OCI-LY3 (cell line): ENCODE results near the gene GDF9.

Experiments
- H2AFZ ChIP-seq: fragments of 200-600, 300-600 bp; shearing (Covaris generic); 2 replicates; pipeline ENCODE4 v1.6.0; 2014; ENCODE audit warnings: antibody characterized with exemption, low read depth, low read length
- H3K27ac ChIP-seq: fragments of 200-600, 300-600 bp; sonication (generic); 2 replicates; pipeline ENCODE4 v1.5.1; 2014; ENCODE audit warnings: mild to moderate bottlenecking, low read length, moderate library complexity, mixed read lengths
- H3K27me3 ChIP-seq: fragments of 200-600, 300-600 bp; sonication (generic); 2 replicates; pipeline ENCODE4 v1.6.1; 2014; ENCODE audit warnings: low read depth, low read length, mixed read lengths
- H3K36me3 ChIP-seq: fragments of 200-600, 300-600 bp; sonication (generic); replicated peaks from 2 replicates; pipeline ENCODE3; 2014; ENCODE audit warnings: low read depth, low read length, mixed read lengths
- H3K4me1 ChIP-seq: fragments of 300-600, 200-600 bp; sonication (generic); 2 replicates; pipeline ENCODE4 v1.6.1; 2014; ENCODE audit warnings: low read length, mixed read lengths
- H3K4me2 ChIP-seq: fragments of 200-600, 300-600 bp; sonication (generic); 2 replicates; pipeline ENCODE4 v1.6.1; 2014; ENCODE audit warnings: low read length, mixed read lengths
- H3K4me3 ChIP-seq: fragments of 300-600, 200-600 bp; sonication (generic); 2 replicates; pipeline ENCODE4 v1.5.1; 2014; ENCODE audit warnings: antibody characterized with exemption, mild to moderate bottlenecking, low read length, moderate library complexity
- H3K79me2 ChIP-seq: fragments of 300-600, 200-600 bp; shearing (Covaris generic); 2 replicates; pipeline ENCODE4 v1.6.1; 2014; ENCODE audit warnings: mild to moderate bottlenecking, low read length, mixed read lengths
- H3K9ac ChIP-seq: fragments of 300-600, 200-600 bp; shearing (Covaris generic); 2 replicates; pipeline ENCODE4 v1.6.0; 2014; ENCODE audit warnings: mild to moderate bottlenecking, low read length, moderate library complexity
- H3K9me3 ChIP-seq: fragments of 200-600, 300-600 bp; shearing (Covaris generic); 2 replicates; pipeline ENCODE4 v1.6.1; 2014; ENCODE audit warnings: low read length, mixed read lengths; ENCODE audit not compliant: insufficient read depth
- H4K20me1 ChIP-seq: fragments of 200-600, 300-600 bp; sonication (generic); 2 replicates; pipeline ENCODE4 v1.6.1; 2016; ENCODE audit warnings: low read length, mixed read lengths; ENCODE audit not compliant: insufficient read depth
- CTCF ChIP-seq: fragments of 200-600, 300-600 bp; sonication (generic); IDR thresholded peaks from 2 replicates; pipeline ENCODE4 v1.5.1; 2014; ENCODE audit warnings: antibody characterized with exemption, low read length, low read depth
- EZH2phosphoT487 ChIP-seq: fragments of 200-600 bp; shearing (Covaris generic); IDR thresholded peaks from 2 replicates; pipeline ENCODE4 v1.6.1; 2018; ENCODE audit warnings: antibody characterized with exemption, mixed run types, low read depth

GDF9 gene

GRCh38 chr5:132821791-132822190, 44.5 kb downstream of the GDF9 start:
- Histone ChIP-seq H3K4me1 (0 out of 2 replicates have a peak, but pooled peaks cover 6% of the 10 kb centered on the region), H3K27ac (no peak overlapping the region), H3K79me2 (no peaks in the 10 kb centered on the region), H3K27me3 (no peaks in the 10 kb centered on the region), H3K9me3 (no peaks in the 10 kb centered on the region), H3K36me3 (no peaks in the 10 kb centered on the region), H3K4me3 (no peak overlapping the region), H4K20me1 (no peaks in the 10 kb centered on the region), H3K9ac (no peak overlapping the region), H3K4me2 (no peak overlapping the region), H2AFZ (no peak overlapping the region)
- TF ChIP-seq CTCF, result no peak
- no peak for TF ChIP-seq EZH2phosphoT487

- Histone ChIP-seq H3K79me2 (no peaks in the 10 kb centered on the region), H3K9ac (no peak overlapping the region), H3K4me3 (no peak overlapping the region), H4K20me1 (no peaks in the 10 kb centered on the region), H3K36me3 (no peaks in the 10 kb centered on the region), H2AFZ (no peak overlapping the region), H3K4me1 (0 out of 2 replicates have a peak, but pooled peaks cover 6% of the 10 kb centered on the region), H3K4me2 (no peak overlapping the region), H3K27me3 (no peaks in the 10 kb centered on the region), H3K27ac (no peak overlapping the region), H3K9me3 (no peaks in the 10 kb centered on the region)
- TF ChIP-seq CTCF (no peak), EZH2phosphoT487 (no peak)
These were observed 44.9 kb downstream of the GDF9 start for GRCh38 chr5:132821350-132821749.

GRCh38 chr5:132820162-132820754, 46.0 kb downstream of the GDF9 start:
- Histone ChIP-seq H4K20me1 (no peaks in the 10 kb centered on the region), H2AFZ (peak overlapping the region; percentile 95), H3K4me1 (0 out of 2 replicates have a peak, but pooled peaks cover 6% of the 10 kb centered on the region), H3K27ac (no peak overlapping the region), H3K4me3 (peak overlapping the region; percentile 89), H3K4me2 (peak overlapping the region; percentile 87), H3K27me3 (no peaks in the 10 kb centered on the region), H3K79me2 (no peaks in the 10 kb centered on the region), H3K9me3 (no peaks in the 10 kb centered on the region), H3K9ac (peak overlapping the region; percentile 67), H3K36me3 (no peaks in the 10 kb centered on the region)
- TF ChIP-seq EZH2phosphoT487 (no peak), CTCF (peak; percentile 80)

GRCh38 chr5:132819468-132819867, 46.8 kb downstream of the GDF9 start:
- peak overlapping the region; percentile 95 for H2AFZ ChIP-seq

More at GRCh38 chr5:132819468-132819867, 46.8 kb downstream of the GDF9 start:
- Histone ChIP-seq H3K36me3 (no peaks in the 10 kb centered on the region), H3K4me2 (peak overlapping the region; percentile 87), H4K20me1 (no peaks in the 10 kb centered on the region), H3K4me1 (0 out of 2 replicates have a peak, but pooled peaks cover 6% of the 10 kb centered on the region), H3K9ac (peak overlapping the region; percentile 67), H3K9me3 (no peaks in the 10 kb centered on the region), H3K79me2 (no peaks in the 10 kb centered on the region), H3K27ac (no peak overlapping the region), H3K4me3 (peak overlapping the region; percentile 89), H3K27me3 (no peaks in the 10 kb centered on the region)
- TF ChIP-seq CTCF, result no peak
- no peak for TF ChIP-seq EZH2phosphoT487
